ENCODE data around the gene TEX55.

Gene TEX55

GRCh38 chr3:119145500-119146167 is at the start of gene TEX55:
Gene TEX55 (plus strand): TSS chr3:119146165. CDS start chr3:119146190, 25 bp downstream.
- TF ChIP-seq CTCF (IDR thresholded peaks at IDR 0.05; ENCODE audit: borderline replicate concordance, extremely low read depth, low read length, poor library complexity, severe bottlenecking) (peak; percentile 71), EZH2 (IDR thresholded peaks at IDR 0.05; ENCODE audit: borderline replicate concordance, low read depth, low read length, severe bottlenecking) (no peak)
- no peak within 1 kb of the TSS for H3K4me2 ChIP-seq (ENCODE audit: insufficient read depth, low read length)
- H3K4me3 ChIP-seq (ENCODE audit: low read depth in 1 of 2, low read length in 2 of 2): no peak within 1 kb of the TSS
- no peaks in the 10 kb centered on the region for H3K9me3 ChIP-seq (ENCODE audit: insufficient read depth, low read length, severe bottlenecking)
- DNase-seq: no peak
- H3K79me2 ChIP-seq (ENCODE audit: insufficient read depth, low read length): no peaks in the 10 kb centered on the region
- no peaks in the 10 kb centered on the region for H3K27me3 ChIP-seq (ENCODE audit: insufficient read depth, low read length, poor library complexity)
- no peak within 1 kb of the TSS for H3K27ac ChIP-seq (ENCODE audit: low read length)
- peak; percentile 77 for ATAC-seq (ENCODE audit: insufficient read depth, low read depth)
- H3K4me1 ChIP-seq (ENCODE audit: insufficient read depth, low read length): no peaks in the 10 kb centered on the region
- no peak within 1 kb of the TSS for H3K9ac ChIP-seq (ENCODE audit: low read depth, low read length)
- no peaks in the 10 kb centered on the region for H3K36me3 ChIP-seq (ENCODE audit: insufficient read depth, low read length)
- H4K20me1 ChIP-seq (ENCODE audit: insufficient read depth, low read length): no peaks in the 10 kb centered on the region
- H2AFZ ChIP-seq (ENCODE audit: low read depth, low read length): peak within 1 kb of the TSS; percentile 50; the same call in 1 of the 2 replicates

- DNase-seq: no peak
- Histone ChIP-seq H2AFZ (ENCODE audit: low read depth, low read length) (no peak overlapping the region), H3K9ac (ENCODE audit: low read depth, low read length) (no peak overlapping the region), H3K27me3 (ENCODE audit: insufficient read depth, low read length, poor library complexity) (no peaks in the 10 kb centered on the region), H3K4me2 (ENCODE audit: insufficient read depth, low read length) (no peak overlapping the region), H3K9me3 (ENCODE audit: insufficient read depth, low read length, severe bottlenecking) (no peaks in the 10 kb centered on the region), H3K4me1 (ENCODE audit: insufficient read depth, low read length) (no peaks in the 10 kb centered on the region), H3K36me3 (ENCODE audit: insufficient read depth, low read length) (no peaks in the 10 kb centered on the region), H3K79me2 (ENCODE audit: insufficient read depth, low read length) (no peaks in the 10 kb centered on the region), H3K4me3 (ENCODE audit: low read depth in 1 of 2, low read length in 2 of 2) (no peak overlapping the region), H3K27ac (ENCODE audit: low read length) (no peak overlapping the region), H4K20me1 (ENCODE audit: insufficient read depth, low read length) (no peaks in the 10 kb centered on the region)
- TF ChIP-seq CTCF (IDR thresholded peaks at IDR 0.05; ENCODE audit: borderline replicate concordance, extremely low read depth, low read length, poor library complexity, severe bottlenecking) (no peak), EZH2 (IDR thresholded peaks at IDR 0.05; ENCODE audit: borderline replicate concordance, low read depth, low read length, severe bottlenecking) (no peak)
- ATAC-seq (ENCODE audit: insufficient read depth, low read depth): no peak
These were observed 48.0 kb upstream of the TEX55 start for GRCh38 chr3:119098003-119098402.

- no peaks in the 10 kb centered on the region for H3K79me2 ChIP-seq (ENCODE audit: insufficient read depth, low read length)
- H3K4me2 ChIP-seq (ENCODE audit: insufficient read depth, low read length): no peak overlapping the region
- no peak overlapping the region for H3K27ac ChIP-seq (ENCODE audit: low read length)
- no peak overlapping the region for H3K9ac ChIP-seq (ENCODE audit: low read depth, low read length)
- DNase-seq (no peak), ATAC-seq (ENCODE audit: insufficient read depth, low read depth) (no peak)
- no peaks in the 10 kb centered on the region for H4K20me1 ChIP-seq (ENCODE audit: insufficient read depth, low read length)
- H3K4me3 ChIP-seq (ENCODE audit: low read depth in 1 of 2, low read length in 2 of 2): no peak overlapping the region
- no peaks in the 10 kb centered on the region for H3K9me3 ChIP-seq (ENCODE audit: insufficient read depth, low read length, severe bottlenecking)
- TF ChIP-seq CTCF (IDR thresholded peaks at IDR 0.05; ENCODE audit: borderline replicate concordance, extremely low read depth, low read length, poor library complexity, severe bottlenecking) (peak; percentile 73), EZH2 (IDR thresholded peaks at IDR 0.05; ENCODE audit: borderline replicate concordance, low read depth, low read length, severe bottlenecking) (no peak)
- H3K27me3 ChIP-seq (ENCODE audit: insufficient read depth, low read length, poor library complexity): no peaks in the 10 kb centered on the region
- H3K4me1 ChIP-seq (ENCODE audit: insufficient read depth, low read length): no peaks in the 10 kb centered on the region
- H2AFZ ChIP-seq (ENCODE audit: low read depth, low read length): no peak overlapping the region
- H3K36me3 ChIP-seq (ENCODE audit: insufficient read depth, low read length): no peaks in the 10 kb centered on the region
These were observed 47.2 kb upstream of the TEX55 start for GRCh38 chr3:119098619-119099222.
